GM21619 (cell line): ENCODE data around the gene LRRC31.

Experiments used
- ATAC-seq: cut with Tn5 transposase; IDR thresholded peaks from one replicate; pipeline ENCODE4 v1.9.1; 2021; ENCODE audit not compliant: unreplicated experiment

LRRC31 gene

DNA sequence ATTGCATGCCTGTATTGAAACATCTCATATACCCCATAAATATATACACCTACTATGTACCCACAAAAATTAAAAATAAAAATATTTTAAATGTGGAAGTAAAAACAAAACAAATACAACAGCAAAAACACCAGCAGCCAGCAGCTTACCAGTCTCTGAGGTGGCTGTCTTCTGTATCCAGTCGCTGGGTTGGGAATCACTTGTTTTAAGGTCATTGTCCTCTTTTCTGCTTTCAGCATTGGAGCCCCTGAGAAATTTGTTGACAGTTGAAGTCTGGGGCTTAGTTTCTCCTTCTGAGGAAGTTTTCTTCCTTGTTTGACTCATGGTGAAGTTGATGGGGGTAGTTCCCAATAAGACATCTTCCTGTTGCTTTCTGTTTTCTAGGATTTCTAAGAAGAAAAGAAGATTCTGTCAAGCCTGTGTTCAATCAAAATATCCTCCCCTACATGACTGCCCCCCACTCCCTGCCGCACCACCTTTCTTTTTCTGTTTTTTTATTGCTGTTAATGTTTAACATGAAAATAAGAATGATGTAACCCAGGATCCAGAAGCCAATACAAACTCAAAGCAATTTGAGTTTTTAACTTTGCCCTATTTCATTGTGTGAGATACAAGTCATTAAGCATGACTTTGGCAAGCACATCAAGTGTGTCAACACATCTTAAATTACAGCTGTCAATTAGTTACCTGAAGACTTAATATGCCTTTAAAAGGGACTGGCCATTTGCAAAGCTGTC, at the start of gene LRRC31:
TSS of gene LRRC31 (minus strand) at position 452 of the 737 bp plus-strand sequence. CDS start at position 324, 128 bp downstream.
- no peak for ATAC-seq

DNA sequence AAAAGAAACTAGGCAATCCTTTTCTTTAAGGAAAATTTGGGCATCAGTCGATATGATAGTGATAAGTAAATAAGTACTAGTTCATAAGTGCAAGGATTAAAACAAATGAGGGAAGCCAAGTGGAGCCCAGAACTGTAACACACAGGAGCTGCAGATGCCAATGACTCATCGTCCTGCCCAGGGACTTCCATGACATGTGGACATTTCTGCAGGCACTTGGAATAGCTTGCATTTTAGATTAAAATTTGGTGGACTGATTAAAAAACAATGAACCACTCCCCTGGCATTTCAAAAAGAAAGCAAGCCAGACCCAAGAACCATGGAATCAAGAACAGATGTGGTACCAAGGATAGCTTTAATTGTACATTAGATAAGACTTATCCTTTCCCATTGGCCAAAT, 44.6 kb upstream of the LRRC31 start:
- no peak for ATAC-seq

DNA sequence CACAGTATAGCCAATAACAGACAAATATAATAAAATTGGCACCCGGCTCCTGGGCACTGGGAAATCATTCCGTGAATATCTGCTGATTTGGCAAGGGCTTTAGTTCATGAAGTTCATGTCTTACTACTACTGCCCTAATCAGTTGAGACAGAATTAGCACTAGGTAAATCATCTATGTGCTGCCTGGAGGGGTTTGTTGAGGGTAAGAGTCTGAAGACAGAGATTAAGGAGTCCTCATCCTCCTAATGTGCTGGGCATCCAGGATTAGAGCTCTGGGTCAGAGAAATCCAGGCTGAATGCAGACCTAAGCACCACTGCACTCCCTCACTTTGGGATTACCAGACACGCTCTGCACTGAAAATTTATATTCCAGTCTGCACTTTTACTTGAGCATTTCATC, 43.6 kb upstream of the LRRC31 start:
- no peak for ATAC-seq

DNA sequence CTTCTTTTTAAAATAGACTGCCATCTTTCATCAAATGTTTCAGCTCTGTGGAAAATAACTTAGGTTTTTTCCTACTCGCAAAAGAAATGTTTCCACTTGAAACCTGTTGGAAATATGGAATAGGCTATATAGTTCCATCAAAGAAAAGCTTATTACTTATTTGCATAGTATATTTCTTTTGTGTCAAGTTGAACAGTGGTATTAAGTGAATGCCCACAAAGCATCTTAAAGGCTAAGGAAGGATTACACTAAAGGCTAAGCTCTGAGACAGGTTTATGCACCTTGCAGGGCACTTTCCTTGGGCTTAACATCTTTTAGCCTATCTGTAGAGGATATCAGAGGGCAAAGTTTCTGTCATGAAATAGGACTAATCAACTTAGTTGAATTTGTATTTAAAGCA, 41.5 kb upstream of the LRRC31 start, which contains the start of gene SAMD7:
TSS of gene SAMD7 (plus strand) at position 301 of the 400 bp plus-strand sequence. CDS start 7,927 bp downstream, outside the sequence.
- ATAC-seq, result no peak

- ATAC-seq, result no peak
Observed at GRCh38 chr3:169907944-169908343, 38.2 kb upstream of the LRRC31 start.

DNA sequence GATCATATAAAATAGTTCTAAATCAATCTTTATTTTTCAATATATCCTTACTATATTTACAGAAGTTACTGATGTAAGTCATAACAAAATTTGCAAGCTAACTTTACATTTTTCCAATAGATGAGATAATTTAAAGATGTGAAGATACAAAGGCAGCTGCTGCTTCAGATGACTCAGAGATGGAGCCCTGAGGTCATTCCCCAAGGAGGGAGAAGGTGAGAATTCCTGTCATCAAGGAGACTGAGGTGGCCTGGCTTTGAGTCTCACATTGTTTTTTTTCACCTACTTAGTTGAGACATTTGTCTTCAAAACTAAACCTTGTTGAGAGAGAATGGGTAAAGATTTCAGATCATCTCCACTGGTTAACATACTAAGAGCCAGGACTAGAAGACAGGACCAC, 37.7 kb upstream of the LRRC31 start:
- ATAC-seq, result no peak

- no peak for ATAC-seq
Observed at GRCh38 chr3:169905404-169905803, 35.7 kb upstream of the LRRC31 start.

- ATAC-seq, result no peak
Observed at GRCh38 chr3:169901453-169901852, 31.7 kb upstream of the LRRC31 start.

- no peak for ATAC-seq
Observed at GRCh38 chr3:169897284-169897683, 27.5 kb upstream of the LRRC31 start.

GRCh38 chr3:169895072-169895471, 25.3 kb upstream of the LRRC31 start:
- no peak for ATAC-seq

DNA sequence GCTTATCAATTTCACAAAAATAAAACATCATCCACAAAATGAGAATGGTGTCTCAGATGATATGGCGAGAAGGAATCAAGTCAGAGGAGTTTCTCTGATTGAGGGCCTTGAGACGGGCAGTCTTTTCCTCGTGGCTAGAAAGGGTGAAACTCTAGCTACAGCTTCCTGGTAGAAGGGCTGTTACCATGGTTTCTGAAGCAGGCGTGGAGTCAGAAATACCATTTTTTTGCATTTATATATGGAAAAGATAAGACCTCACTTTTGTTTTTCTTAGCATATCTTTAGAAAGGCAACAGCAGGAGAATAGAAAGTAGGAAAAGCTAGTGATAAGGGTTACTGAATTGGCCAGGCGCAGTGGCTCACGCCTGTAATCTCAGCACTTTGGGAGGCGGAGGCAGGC, 24.4 kb upstream of the LRRC31 start:
- no peak for ATAC-seq

GRCh38 chr3:169891886-169892285, 22.2 kb upstream of the LRRC31 start:
- ATAC-seq, result no peak

GRCh38 chr3:169886671-169887070, 16.9 kb upstream of the LRRC31 start:
- no peak for ATAC-seq

DNA sequence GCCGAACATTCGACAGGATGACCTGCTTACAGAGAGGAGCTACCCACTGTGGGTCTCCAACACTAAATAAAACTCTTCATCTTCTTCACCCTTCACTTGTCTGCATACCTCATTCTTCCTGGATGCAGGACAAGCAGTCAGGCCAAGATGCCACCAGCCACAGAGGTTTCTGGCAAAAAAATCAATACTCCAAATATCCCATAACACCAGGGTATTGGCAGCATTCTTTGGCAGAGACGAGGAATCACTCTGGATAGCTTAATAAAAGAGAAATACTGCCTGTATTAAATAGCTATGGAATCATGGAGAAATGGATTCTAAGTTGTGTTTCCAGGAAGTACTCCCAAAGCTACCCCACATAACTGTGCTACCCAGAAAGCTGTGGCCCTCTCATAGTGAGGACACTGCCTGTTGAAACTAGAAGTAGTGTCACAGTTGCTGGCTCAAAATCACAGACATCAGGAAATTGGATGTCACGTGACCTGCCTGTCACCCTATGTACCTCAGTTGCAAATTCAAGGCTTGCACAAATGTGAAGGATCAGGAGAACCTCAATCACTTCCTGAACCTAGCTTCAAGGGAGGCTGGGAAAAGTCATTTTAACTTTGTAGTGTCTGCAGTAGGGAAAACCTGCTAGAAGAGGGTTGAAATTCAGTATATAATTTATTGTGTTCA, 11.0 kb upstream of the LRRC31 start:
- ATAC-seq, result no peak

GRCh38 chr3:169879845-169880575, 10.3 kb upstream of the LRRC31 start:
- no peak for ATAC-seq

DNA sequence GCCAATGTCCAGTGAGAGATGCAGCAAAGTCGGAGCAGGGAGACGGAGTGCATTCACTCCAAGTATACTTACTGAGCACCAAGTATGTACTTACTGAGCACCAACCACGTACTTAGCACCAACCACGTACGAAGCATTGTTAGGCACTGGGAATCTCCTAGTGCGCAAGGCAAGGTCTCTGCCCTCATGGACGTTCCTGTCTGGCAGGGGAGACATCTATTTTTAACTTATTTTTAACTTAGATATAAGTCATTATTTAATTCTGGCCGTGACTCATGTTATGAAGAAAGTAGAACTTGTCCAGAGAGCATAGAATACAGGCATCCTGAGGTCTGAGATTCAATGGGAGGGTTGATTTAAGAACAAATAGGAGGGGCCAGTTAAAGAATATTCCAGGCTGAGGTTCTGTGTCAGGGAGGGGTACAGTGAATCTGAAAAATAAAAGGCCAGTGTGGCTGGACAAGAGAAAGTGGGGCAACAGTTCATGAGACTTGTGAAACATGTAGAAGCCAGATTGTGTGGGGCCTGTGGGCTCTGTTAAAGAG, 9.3 kb upstream of the LRRC31 start:
- no peak for ATAC-seq

DNA sequence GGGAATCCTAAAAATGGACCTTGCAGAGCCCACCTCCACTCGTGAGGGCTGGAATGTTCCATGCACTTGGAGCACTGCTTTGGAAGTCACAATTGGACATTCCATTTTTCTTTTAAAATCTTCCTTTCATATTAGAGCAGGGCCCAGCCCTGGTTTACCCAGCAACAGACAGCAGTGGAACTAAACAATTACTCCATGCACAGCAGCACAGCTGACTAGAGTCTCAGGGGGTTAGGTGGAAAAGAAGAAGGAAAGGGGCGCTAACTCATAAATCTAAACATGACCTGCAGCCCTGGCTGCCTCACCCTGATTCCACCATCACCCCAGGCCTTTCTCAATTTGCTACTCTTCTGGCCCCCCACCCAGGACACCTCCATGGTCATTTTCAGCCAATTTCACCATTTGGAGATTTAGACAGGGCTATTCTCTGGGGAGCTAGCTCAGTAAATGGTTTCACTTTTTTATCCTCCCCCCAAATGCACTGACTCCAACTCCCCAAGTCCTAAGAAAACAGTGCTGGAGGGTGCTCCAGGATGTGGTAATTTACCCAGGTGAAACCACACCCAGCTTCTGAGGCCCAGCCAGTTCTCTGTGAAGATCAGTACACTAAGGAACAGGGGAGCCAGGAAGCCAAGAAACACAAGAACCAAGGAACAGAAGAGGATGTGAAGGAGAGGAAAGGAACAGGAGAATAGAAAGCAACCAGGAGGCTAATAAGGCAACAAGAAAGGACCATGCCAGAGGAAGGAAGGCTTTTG, 1.6 kb upstream of the LRRC31 start:
- peak; percentile 62 for ATAC-seq

- no peak for ATAC-seq
Observed at GRCh38 chr3:169868369-169868768, 1.4 kb downstream of the LRRC31 start.

DNA sequence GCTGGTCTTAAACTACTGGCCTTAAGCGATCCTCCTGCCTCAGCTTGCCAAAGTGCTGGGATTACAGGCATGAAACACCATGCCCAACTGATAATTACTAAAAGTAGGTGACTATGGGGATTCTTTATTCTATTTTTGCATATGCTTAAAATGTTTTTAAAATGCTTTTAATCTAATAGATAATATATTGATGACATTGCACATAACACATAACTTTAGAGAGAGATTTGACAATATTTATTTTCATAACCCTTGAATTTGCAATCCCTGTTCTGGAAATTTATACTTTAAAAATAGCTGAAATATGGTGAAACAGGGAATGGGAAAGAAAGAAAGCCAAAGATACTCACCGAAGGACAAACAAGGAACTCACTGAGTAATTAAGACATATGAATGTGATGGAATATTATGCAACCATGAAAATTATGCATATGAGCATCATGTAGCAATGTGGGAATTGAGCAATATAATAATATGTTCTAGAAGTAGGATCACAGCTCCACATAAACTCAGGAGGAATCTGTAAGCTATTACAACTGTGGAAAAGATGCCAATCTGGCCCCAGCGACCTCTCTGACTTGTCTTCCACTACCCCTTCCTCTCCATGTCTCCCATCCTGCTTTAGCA, 2.0 kb downstream of the LRRC31 start:
- no peak for ATAC-seq

GRCh38 chr3:169865176-169865767, 4.5 kb downstream of the LRRC31 start:
- ATAC-seq, result no peak
